Lower leg skin (tissue), 3 donors: ENCODE measurements around the gene TYMP.

Experiments used
- CTCF ChIP-seq, 3 donors: fragments of 450-650 bp; IDR thresholded peaks; one replicate each; pipeline ENCODE4 v1.5.1; 2016; ENCODE audit warnings: antibody characterized with exemption in 3 of 3, mild to moderate bottlenecking in 3 of 3, moderate library complexity in 2 of 3
- POLR2A ChIP-seq, 2 donors: fragments of 450-650 bp; IDR thresholded peaks; one replicate each; pipeline ENCODE4 v1.6.1; 2016 to 2017; ENCODE audit warnings: antibody characterized with exemption in 2 of 2, mild to moderate bottlenecking in 1 of 2, moderate library complexity in 1 of 2

DNA sequence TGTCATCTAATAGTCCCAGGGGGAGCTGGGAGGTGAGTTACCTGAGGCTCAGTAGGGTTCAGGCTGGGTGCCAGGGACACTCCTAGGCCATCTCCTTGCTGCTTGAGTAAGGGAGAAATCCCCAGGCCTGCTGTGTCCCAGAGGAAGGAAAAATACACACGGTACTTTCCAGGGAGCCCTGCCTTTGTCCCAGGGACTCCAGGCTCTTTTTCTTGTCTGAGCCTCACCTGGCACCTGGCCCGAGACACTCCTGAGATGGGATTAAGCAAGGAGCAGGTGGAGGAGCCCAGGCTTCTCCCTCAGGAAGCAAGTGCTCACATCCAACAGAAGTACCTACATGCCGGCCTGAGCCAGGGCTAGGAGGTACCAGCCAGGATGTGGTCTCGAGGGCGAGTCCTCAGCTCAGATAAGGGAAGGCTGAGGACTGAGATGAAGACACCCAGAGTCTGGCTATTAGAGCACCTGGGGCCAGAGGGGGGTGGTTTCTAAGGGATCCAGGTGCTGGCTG, 15.0 kb upstream of the TYMP start:
- TF ChIP-seq CTCF (IDR thresholded peaks at IDR 0.05) (no peak), POLR2A (IDR thresholded peaks at IDR 0.05) (no peak)
